ENCODE measurements around the gene RPN2. TPM values are rescaled to one million over a fixed set of nuclear protein-coding genes. Genes with fewer than 3 reads are reported as not detected.

Gene RPN2
- total RNA-seq, 2 experiments from 2014 or later, result 110 to 138 TPM

- BruUV-seq (replicated peaks), result no TSS peak
- no peak for DNase-seq (ENCODE audit: low spot score)
- Histone ChIP-seq H3K27ac (ENCODE audit: low read depth, low read length, poor library complexity, severe bottlenecking) (no peak overlapping the region), H4K20me1 (ENCODE audit: insufficient read depth, low read length) (no peaks in the 10 kb centered on the region), H3K4me1 (ENCODE audit: insufficient read depth, low read length, poor library complexity, severe bottlenecking) (peaks cover 4% of the 10 kb centered on the region), H3K4me2 (ENCODE audit: low read length) (no peak overlapping the region), H2AFZ (ENCODE audit: low read length) (no peak overlapping the region), H3K9me2 (ENCODE audit: insufficient read depth, low read length) (no peaks in the 10 kb centered on the region), H3K36me3 (ENCODE audit: insufficient read depth, low read length) (no peaks in the 10 kb centered on the region), H3K9me3 (ENCODE audit: low read length) (no peaks in the 10 kb centered on the region), H3K4me3 (ENCODE audit: low read depth, low read length, poor library complexity, severe bottlenecking) (no peak overlapping the region), H3K79me2 (ENCODE audit: insufficient read depth, low read depth, low read length) (no peaks in the 10 kb centered on the region)
- intact Hi-C loops (cut with micrococcal nuclease; ENCODE audit: unreplicated experiment), result no loop called here
- POLR2A ChIA-PET, result no interaction called here
- no peak for TF ChIP-seq CTCF (conservative IDR thresholded peaks at IDR 0.05; ENCODE audit: low read length)
- TF ChIP-seq EZH2phosphoT487 (IDR thresholded peaks at IDR 0.05; ENCODE audit: borderline replicate concordance, low read depth, low read length), result no peak
- CTCF ChIA-PET (ENCODE audit: unreplicated experiment), result no interaction called here
Observed at GRCh38 chr20:37283530-37284195, 104.5 kb downstream of the RPN2 start.

DNA sequence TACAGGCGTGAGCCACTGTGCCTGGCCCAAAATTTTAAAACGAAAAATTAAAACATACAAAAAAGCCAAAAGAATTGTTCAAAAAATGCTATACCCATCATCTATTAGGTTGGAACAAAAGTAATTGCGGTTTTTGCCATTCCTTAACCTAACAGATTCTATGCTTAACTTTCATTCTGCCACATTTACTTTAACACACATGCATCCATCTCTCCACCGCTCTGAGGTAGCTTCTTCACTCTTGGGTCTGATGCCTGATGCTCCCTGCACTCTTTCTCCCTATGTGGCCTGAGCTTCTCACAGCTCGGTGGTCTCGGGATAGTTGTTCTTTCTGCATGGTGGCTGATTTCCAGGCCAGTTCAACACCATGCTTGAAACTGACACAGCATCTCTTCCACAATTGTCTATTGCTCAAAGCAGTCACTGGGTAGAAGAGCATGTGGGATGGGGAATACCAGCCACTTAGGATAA is 105.6 kb downstream of the RPN2 start:
- peaks cover under 1% of the 10 kb centered on the region; the same call in 1 of the 2 replicates for H3K79me2 ChIP-seq (ENCODE audit: insufficient read depth, low read depth, low read length)
- ChIA-PET POLR2A (interaction anchor here (0.6 kb wide), 1 partner anchor 8 kb away, joined by 3 read pairs; no protein-coding TSS in a partner anchor), CTCF (ENCODE audit: unreplicated experiment) (no interaction called here)
- DNase-seq (ENCODE audit: low spot score), result no peak
- no peak overlapping the region for H2AFZ ChIP-seq (ENCODE audit: low read length)
- TF ChIP-seq EZH2phosphoT487 (IDR thresholded peaks at IDR 0.05; ENCODE audit: borderline replicate concordance, low read depth, low read length) (no peak), CTCF (conservative IDR thresholded peaks at IDR 0.05; ENCODE audit: low read length) (no peak)
- no peaks in the 10 kb centered on the region for H4K20me1 ChIP-seq (ENCODE audit: insufficient read depth, low read length)
- BruUV-seq (replicated peaks), result no TSS peak
- no peaks in the 10 kb centered on the region for H3K36me3 ChIP-seq (ENCODE audit: insufficient read depth, low read length)
- intact Hi-C loops (cut with micrococcal nuclease; ENCODE audit: unreplicated experiment), result no loop called here
- H3K27ac ChIP-seq (ENCODE audit: low read depth, low read length, poor library complexity, severe bottlenecking), result no peak overlapping the region
- no peak overlapping the region for H3K4me3 ChIP-seq (ENCODE audit: low read depth, low read length, poor library complexity, severe bottlenecking)
- H3K4me2 ChIP-seq (ENCODE audit: low read length), result no peak overlapping the region
- H3K9me3 ChIP-seq (ENCODE audit: low read length), result no peaks in the 10 kb centered on the region
- peaks cover 8% of the 10 kb centered on the region for H3K4me1 ChIP-seq (ENCODE audit: insufficient read depth, low read length, poor library complexity, severe bottlenecking)
- H3K9me2 ChIP-seq (ENCODE audit: insufficient read depth, low read length), result no peaks in the 10 kb centered on the region

DNA sequence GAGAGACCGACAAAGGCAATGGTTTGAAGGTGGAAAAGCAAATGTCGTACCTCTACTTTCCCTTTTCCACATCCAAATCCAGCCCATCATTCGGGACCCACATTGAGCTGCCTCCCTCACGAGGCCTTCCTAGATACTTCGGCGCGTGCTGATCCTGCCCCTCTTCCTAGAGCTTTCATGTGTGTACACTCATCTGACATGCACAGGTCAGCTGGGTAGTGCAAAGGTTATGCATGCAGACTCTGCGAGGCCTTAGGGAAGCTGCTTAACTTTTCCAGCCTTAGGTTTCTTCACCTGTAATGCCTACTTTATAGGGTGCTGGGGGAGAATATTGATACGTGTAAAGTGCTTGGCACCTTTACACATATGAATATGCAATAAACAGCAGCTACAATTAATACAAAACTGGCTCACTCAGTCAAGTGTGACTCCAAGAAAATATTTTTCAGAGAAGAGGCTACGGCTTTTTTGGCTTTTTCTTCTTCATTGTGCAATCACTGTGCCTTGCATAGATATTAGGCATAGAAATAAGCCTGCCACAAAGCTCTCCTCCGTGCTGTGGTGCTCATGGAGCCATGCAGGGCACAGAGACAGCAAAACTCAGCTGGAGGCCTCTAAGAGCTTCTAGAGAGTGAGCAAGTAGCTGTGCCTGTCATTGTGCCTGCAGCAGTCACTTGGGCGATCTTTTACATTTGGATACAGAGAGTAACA is 106.7 kb downstream of the RPN2 start:
- H3K36me3 ChIP-seq (ENCODE audit: insufficient read depth, low read length), result no peaks in the 10 kb centered on the region
- peaks cover 12% of the 10 kb centered on the region for H3K4me1 ChIP-seq (ENCODE audit: insufficient read depth, low read length, poor library complexity, severe bottlenecking)
- no peaks in the 10 kb centered on the region for H3K9me3 ChIP-seq (ENCODE audit: low read length)
- no peak for TF ChIP-seq EZH2phosphoT487 (IDR thresholded peaks at IDR 0.05; ENCODE audit: borderline replicate concordance, low read depth, low read length)
- no peak for TF ChIP-seq CTCF (conservative IDR thresholded peaks at IDR 0.05; ENCODE audit: low read length)
- no peak overlapping the region for H2AFZ ChIP-seq (ENCODE audit: low read length)
- H3K4me3 ChIP-seq (ENCODE audit: low read depth, low read length, poor library complexity, severe bottlenecking), result no peak overlapping the region
- peaks cover 11% of the 10 kb centered on the region for H3K79me2 ChIP-seq (ENCODE audit: insufficient read depth, low read depth, low read length)
- DNase-seq (ENCODE audit: low spot score), result no peak
- BruUV-seq (replicated peaks), result no TSS peak
- CTCF ChIA-PET (ENCODE audit: unreplicated experiment), result no interaction called here
- no peak overlapping the region for H3K27ac ChIP-seq (ENCODE audit: low read depth, low read length, poor library complexity, severe bottlenecking)
- H4K20me1 ChIP-seq (ENCODE audit: insufficient read depth, low read length), result no peaks in the 10 kb centered on the region; the same call in 1 of the 2 replicates
- intact Hi-C loops (cut with micrococcal nuclease; ENCODE audit: unreplicated experiment), result no loop called here
- H3K4me2 ChIP-seq (ENCODE audit: low read length), result no peak overlapping the region
- POLR2A ChIA-PET, result interaction anchor here (2.5 kb wide), 1 partner anchor 9 kb away, joined by 7 read pairs; no protein-coding TSS in a partner anchor
- H3K9me2 ChIP-seq (ENCODE audit: insufficient read depth, low read length), result no peaks in the 10 kb centered on the region
